GM15510 (cell line): Measurements from ENCODE around the gene SNX18.

ENCODE experiments used
- POLR2A ChIP-seq: IDR thresholded peaks from 3 replicates; pipeline ENCODE4 v1.6.1; 2011; ENCODE audit warnings: borderline replicate concordance; ENCODE audit not compliant: insufficient read length; ENCODE audit errors: extremely low read depth

The SNX18 gene

GRCh38 chr5:54517512-54518145 lies at the start of gene SNX18:
Gene SNX18 (plus strand): TSS chr5:54517759. CDS start chr5:54517953, 194 bp downstream.
- peak; percentile 42 for TF ChIP-seq POLR2A

- TF ChIP-seq POLR2A = no peak
These were observed 47.9 kb upstream of the SNX18 start for GRCh38 chr5:54469622-54470021.

GRCh38 chr5:54470128-54470527 lies 47.4 kb upstream of the SNX18 start:
- no peak for TF ChIP-seq POLR2A

- TF ChIP-seq POLR2A = no peak
These were observed 46.9 kb upstream of the SNX18 start for GRCh38 chr5:54470677-54471076.

- TF ChIP-seq POLR2A = no peak
These were observed 46.2 kb upstream of the SNX18 start for GRCh38 chr5:54471398-54471797.

- no peak for TF ChIP-seq POLR2A
These were observed 40.9 kb upstream of the SNX18 start for GRCh38 chr5:54476682-54477081.

- TF ChIP-seq POLR2A = no peak
These were observed 39.5 kb upstream of the SNX18 start for GRCh38 chr5:54477941-54478478.

GRCh38 chr5:54480296-54480695 lies 37.3 kb upstream of the SNX18 start:
- TF ChIP-seq POLR2A = no peak

GRCh38 chr5:54484219-54484894 lies 33.2 kb upstream of the SNX18 start:
- no peak for TF ChIP-seq POLR2A

GRCh38 chr5:54491326-54491725 lies 26.2 kb upstream of the SNX18 start:
- TF ChIP-seq POLR2A = no peak

- TF ChIP-seq POLR2A = no peak
These were observed 25.4 kb upstream of the SNX18 start for GRCh38 chr5:54492178-54492577.

GRCh38 chr5:54495027-54495426 lies 22.5 kb upstream of the SNX18 start:
- no peak for TF ChIP-seq POLR2A

- no peak for TF ChIP-seq POLR2A
These were observed 3.3 kb upstream of the SNX18 start for GRCh38 chr5:54514291-54514690.

GRCh38 chr5:54514841-54515432 lies 2.6 kb upstream of the SNX18 start:
- no peak for TF ChIP-seq POLR2A

GRCh38 chr5:54515634-54516033 lies 1.9 kb upstream of the SNX18 start:
- TF ChIP-seq POLR2A = no peak
